Sigmoid colon (tissue), 3 donors: ENCODE measurements around the gene ADGRG6.

Experiments used
- CTCF ChIP-seq, 4 experiments: fragments of 450-650 bp in 3 of 4; fragments of 200-600 bp in 1 of 4; IDR thresholded peaks; one replicate each; pipeline ENCODE4 v1.5.1; 2016 to 2019; ENCODE audit warnings: antibody characterized with exemption in 4 of 4, mild to moderate bottlenecking in 3 of 4, moderate library complexity in 2 of 4
- POLR2A ChIP-seq, 2 donors: fragments of 450-650 bp; IDR thresholded peaks; one replicate each; pipeline ENCODE4 v1.6.1; 2016; ENCODE audit warnings: antibody characterized with exemption in 2 of 2, mild to moderate bottlenecking in 2 of 2, moderate library complexity in 2 of 2

DNA sequence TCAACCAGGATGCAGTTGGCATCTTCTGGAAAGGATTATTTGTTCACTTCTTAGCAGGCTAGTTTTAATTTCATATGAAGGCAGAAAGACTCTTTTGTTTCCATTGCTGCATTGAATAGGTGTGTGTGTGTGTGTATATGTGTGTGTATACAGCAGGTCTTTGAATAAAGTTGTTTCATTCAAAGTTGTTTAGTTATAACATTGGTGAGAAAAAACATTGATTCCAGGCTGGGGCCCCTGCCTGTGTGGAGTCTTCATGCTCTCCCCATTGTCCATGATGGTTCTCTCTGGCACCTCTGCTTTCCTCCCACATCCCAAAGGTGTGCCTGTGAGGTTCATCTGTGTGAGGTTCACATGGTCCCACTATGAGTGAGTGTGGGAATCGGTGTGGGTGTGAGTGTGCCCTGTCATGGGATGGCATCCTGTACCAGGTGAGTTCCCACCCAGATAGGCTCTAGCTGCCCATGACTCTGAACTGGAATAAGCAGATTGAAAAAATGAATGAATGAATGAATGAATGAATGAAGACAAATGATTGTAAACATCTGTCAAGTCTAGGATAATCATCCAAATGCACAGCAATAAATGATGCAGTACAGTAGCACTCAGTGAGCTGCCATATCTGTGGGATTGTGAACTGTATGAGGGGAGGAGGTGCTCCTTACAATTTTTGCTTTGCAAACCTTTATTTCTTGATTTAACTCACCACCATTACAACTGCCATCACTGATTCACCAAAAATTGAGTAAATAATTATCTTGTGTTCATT lies 156.0 kb downstream of the ADGRG6 start:
- no peak for TF ChIP-seq CTCF (IDR thresholded peaks at IDR 0.05)
- TF ChIP-seq POLR2A (IDR thresholded peaks at IDR 0.05) = no peak
